Loucy (cell line): ENCODE measurements around the gene EIF2S1.
A peak's percentile ranks its signal among the peaks of the same experiment; 100 is the strongest.

Experiments used
- H2AFZ ChIP-seq: fragments of 200-600 bp; sonication (generic); 2 replicates; pipeline ENCODE4 v1.6.0; 2016; ENCODE audit warnings: antibody characterized with exemption, mild to moderate bottlenecking, low read length, moderate library complexity
- H3F3A ChIP-seq: fragments of 200-600 bp; 2 replicates; pipeline ENCODE4 v1.6.0; 2016; ENCODE audit warnings: antibody characterized with exemption, low read depth, mild to moderate bottlenecking
- H3K27me3 ChIP-seq: fragments of 200-600 bp; sonication (generic); 2 replicates; pipeline ENCODE4 v1.6.1; 2014; ENCODE audit warnings: low read length, mild to moderate bottlenecking; ENCODE audit not compliant: insufficient read depth, poor library complexity, severe bottlenecking
- H3K36me3 ChIP-seq: fragments of 200-600 bp; sonication (generic); 2 replicates; pipeline ENCODE4 v1.6.1; 2016; ENCODE audit warnings: low read length; ENCODE audit not compliant: insufficient read depth
- H3K4me1 ChIP-seq: fragments of 200-600 bp; sonication (generic); 2 replicates; pipeline ENCODE4 v1.5.1; 2014; ENCODE audit warnings: low read length, mild to moderate bottlenecking; ENCODE audit not compliant: insufficient read depth, poor library complexity, severe bottlenecking
- H3K4me2 ChIP-seq: fragments of 200-600 bp; sonication (generic); 2 replicates; pipeline ENCODE4 v1.6.0; 2014; ENCODE audit warnings: antibody characterized with exemption, low read length, low read depth, mild to moderate bottlenecking; ENCODE audit not compliant: poor library complexity, severe bottlenecking
- H3K4me3 ChIP-seq: fragments of 200-600 bp; sonication (generic); 2 replicates; pipeline ENCODE4 v1.5.1; 2014; ENCODE audit warnings: low read length, mild to moderate bottlenecking, mixed read lengths; ENCODE audit not compliant: poor library complexity, severe bottlenecking
- H3K79me2 ChIP-seq: fragments of 200-600 bp; sonication (generic); 2 replicates; pipeline ENCODE4 v1.6.1; 2014; ENCODE audit warnings: low read length; ENCODE audit not compliant: insufficient read depth
- H3K9ac ChIP-seq: fragments of 200-600 bp; sonication (generic); 2 replicates; pipeline ENCODE4 v1.6.0; 2014; ENCODE audit warnings: mild to moderate bottlenecking, low read depth, low read length, moderate library complexity; ENCODE audit not compliant: poor library complexity, severe bottlenecking
- H3K9me2 ChIP-seq: fragments of 200-600 bp; sonication (generic); replicated peaks from 2 replicates; pipeline ENCODE4 v1.6.1; 2016; ENCODE audit warnings: low read depth, low read length, mixed read lengths
- H3K9me3 ChIP-seq: fragments of 200-600 bp; sonication (generic); 2 replicates; pipeline ENCODE4 v1.6.1; 2014; ENCODE audit warnings: mild to moderate bottlenecking, antibody characterized with exemption, low read length, low read depth; ENCODE audit not compliant: insufficient read depth
- H4K20me1 ChIP-seq: fragments of 200-600 bp; sonication (generic); 2 replicates; pipeline ENCODE4 v1.6.0; 2014; ENCODE audit warnings: antibody characterized with exemption, low read length, mild to moderate bottlenecking; ENCODE audit not compliant: insufficient read depth, poor library complexity, severe bottlenecking
- EZH2phosphoT487 ChIP-seq: fragments of 200-600 bp; IDR thresholded peaks from 2 replicates; pipeline ENCODE4 v1.6.1; 2018; ENCODE audit warnings: antibody characterized with exemption, mild to moderate bottlenecking, moderate library complexity, borderline replicate concordance
- TF ChIP-seq, protein P1 (sequence below): fragments of 200-600 bp; sonication (generic); conservative IDR thresholded peaks from 2 replicates; pipeline ENCODE4 v1.5.1; 2014; ENCODE audit warnings: mild to moderate bottlenecking, antibody characterized with exemption, low read length

EIF2S1 gene

DNA sequence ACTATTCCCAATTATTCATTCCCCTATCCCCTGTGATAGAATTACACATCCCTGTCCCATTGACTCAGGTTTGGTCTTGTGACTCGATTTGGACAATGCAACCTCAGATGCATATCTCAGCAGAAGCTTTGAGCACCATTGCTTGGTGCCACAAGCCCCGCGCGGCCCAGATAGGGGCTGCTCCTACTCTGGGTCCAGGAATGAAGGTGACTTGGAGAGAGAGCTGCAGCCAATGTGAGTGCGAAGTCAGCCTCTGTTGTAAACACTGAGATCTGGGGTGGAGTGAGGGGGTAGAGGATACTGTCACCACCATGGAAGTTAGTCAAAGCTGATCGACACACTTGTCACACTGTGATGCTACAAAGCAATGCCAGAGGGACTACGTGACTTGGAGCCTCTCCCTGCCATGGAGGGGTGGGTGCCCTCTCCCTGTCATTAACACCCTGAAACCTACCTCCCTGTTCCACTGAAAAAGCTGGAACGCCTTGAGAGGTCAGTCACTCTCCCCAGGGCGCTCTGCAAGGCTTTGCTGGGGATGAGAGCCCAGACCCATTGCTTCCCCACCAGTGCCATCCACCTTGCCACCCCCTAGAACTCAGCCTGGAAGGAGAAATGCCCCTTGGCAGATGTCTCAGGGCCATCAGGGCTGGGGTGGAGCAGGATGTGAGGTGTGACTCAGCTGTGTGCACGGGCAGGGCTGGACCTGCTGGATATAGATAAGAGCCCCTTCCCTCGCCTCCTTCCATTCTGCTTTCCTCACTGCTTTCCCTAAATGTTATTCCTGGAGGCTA, 58.5 kb downstream of the EIF2S1 start:
- Histone ChIP-seq H3F3A (no peaks in the 10 kb centered on the region), H3K4me1 (peaks cover 6% of the 10 kb centered on the region), H2AFZ (no peak overlapping the region; the same call in 1 of the 2 replicates), H3K27me3 (no peaks in the 10 kb centered on the region), H3K9me3 (no peaks in the 10 kb centered on the region), H3K9me2 (no peaks in the 10 kb centered on the region), H3K4me2 (no peak overlapping the region), H3K36me3 (no peaks in the 10 kb centered on the region), H4K20me1 (no peaks in the 10 kb centered on the region), H3K9ac (no peak overlapping the region), H3K4me3 (no peak overlapping the region), H3K79me2 (no peaks in the 10 kb centered on the region)
- TF ChIP-seq EZH2phosphoT487: no peak
- TF ChIP-seq, protein P1, sequence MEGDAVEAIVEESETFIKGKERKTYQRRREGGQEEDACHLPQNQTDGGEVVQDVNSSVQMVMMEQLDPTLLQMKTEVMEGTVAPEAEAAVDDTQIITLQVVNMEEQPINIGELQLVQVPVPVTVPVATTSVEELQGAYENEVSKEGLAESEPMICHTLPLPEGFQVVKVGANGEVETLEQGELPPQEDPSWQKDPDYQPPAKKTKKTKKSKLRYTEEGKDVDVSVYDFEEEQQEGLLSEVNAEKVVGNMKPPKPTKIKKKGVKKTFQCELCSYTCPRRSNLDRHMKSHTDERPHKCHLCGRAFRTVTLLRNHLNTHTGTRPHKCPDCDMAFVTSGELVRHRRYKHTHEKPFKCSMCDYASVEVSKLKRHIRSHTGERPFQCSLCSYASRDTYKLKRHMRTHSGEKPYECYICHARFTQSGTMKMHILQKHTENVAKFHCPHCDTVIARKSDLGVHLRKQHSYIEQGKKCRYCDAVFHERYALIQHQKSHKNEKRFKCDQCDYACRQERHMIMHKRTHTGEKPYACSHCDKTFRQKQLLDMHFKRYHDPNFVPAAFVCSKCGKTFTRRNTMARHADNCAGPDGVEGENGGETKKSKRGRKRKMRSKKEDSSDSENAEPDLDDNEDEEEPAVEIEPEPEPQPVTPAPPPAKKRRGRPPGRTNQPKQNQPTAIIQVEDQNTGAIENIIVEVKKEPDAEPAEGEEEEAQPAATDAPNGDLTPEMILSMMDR: no peak

DNA sequence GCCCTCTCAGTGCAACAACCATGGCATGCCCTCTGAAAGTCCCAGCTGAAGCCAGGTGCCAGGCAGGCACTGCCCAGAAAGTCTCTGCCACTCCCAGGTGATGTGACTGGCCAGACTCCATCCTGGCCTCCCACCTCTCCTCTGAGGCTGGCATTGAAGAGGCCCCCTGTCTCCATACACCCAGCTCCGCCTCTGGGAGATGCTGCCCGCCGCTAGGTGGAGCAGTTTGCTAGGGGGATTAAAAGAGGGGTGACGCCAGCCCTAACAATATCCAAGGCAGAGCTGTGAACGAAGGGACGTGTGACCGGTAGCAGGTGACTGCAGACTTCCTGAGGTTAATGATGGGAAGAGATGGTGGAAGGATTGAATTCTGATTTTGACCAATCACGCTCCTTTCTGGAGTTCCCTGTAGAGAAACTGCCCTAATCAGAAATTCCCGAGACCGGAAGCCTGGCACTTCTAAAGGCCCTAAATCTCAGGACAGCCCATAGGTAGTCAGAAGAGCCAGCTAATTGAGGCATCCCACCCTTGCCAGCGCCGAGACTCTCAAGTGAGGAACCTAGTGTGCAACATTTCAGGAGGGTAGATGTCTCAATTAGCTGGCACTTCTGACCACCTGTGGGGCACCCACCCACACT, 60.1 kb downstream of the EIF2S1 start:
- Histone ChIP-seq H3K4me1 (no peaks in the 10 kb centered on the region), H3K4me2 (no peak overlapping the region)

DNA sequence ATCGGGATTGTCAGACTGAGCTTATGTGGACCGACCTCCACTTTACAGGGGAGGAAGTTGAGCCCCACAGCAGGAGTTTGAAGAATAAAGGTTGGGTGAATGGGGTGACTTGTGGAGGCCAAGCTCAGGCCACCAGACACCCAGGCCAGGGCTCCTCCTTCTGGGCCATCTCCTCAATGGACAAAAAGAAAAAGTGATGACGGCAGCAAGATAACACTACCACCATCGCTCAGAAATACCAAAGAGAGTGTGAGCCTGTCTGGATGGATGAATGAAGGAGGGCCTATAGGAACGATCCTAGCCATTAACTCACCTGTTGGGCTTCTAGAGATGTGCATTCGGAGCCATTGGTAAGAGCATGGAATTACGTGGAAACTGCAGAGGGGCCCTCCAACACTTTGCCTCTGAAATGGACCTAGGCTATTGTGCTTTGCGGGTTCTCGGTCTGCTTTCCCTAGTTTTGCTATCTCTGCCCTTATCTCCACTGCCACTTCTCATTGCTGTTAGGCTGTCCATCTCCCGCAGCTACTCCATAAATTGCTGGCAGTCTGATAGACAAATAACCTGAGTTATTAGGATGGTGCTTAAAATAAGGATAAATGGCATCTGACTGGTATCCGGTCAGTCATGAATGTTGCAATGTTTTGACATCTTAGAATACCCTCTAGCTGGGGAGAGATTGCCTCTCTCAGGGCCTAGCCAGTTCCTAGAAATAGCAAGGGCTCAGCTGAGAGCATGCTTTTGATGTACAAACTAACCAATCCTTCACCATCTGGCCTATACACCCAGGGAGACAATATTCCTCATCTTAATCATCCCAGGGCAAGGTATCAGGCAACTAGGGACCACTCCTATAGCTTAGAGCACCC, 61.5 kb downstream of the EIF2S1 start:
- no peak overlapping the region for H3K4me2 ChIP-seq
- no peak overlapping the region for H3K9ac ChIP-seq
- no peaks in the 10 kb centered on the region for H4K20me1 ChIP-seq
- H3K79me2 ChIP-seq: no peaks in the 10 kb centered on the region
- H3F3A ChIP-seq: no peaks in the 10 kb centered on the region
- H3K9me2 ChIP-seq: no peaks in the 10 kb centered on the region
- no peaks in the 10 kb centered on the region for H3K27me3 ChIP-seq
- no peaks in the 10 kb centered on the region for H3K4me1 ChIP-seq
- no peaks in the 10 kb centered on the region for H3K36me3 ChIP-seq
- no peak for TF ChIP-seq EZH2phosphoT487
- TF ChIP-seq, protein P1: no peak
- no peak overlapping the region for H2AFZ ChIP-seq
- H3K4me3 ChIP-seq: no peak overlapping the region
- H3K9me3 ChIP-seq: no peaks in the 10 kb centered on the region

More for the DNA sequence above, 60.1 kb downstream of the EIF2S1 start:
- no peaks in the 10 kb centered on the region for H3K36me3 ChIP-seq
- no peaks in the 10 kb centered on the region for H3F3A ChIP-seq
- no peaks in the 10 kb centered on the region for H3K27me3 ChIP-seq
- no peak overlapping the region for H3K4me3 ChIP-seq
- H2AFZ ChIP-seq: no peak overlapping the region
- H3K9ac ChIP-seq: no peak overlapping the region
- H3K9me3 ChIP-seq: no peaks in the 10 kb centered on the region
- TF ChIP-seq, protein P1: peak; percentile 77
- no peak for TF ChIP-seq EZH2phosphoT487
- H3K9me2 ChIP-seq: no peaks in the 10 kb centered on the region
- H4K20me1 ChIP-seq: no peaks in the 10 kb centered on the region
- H3K79me2 ChIP-seq: no peaks in the 10 kb centered on the region
